Trophoblast cell (in vitro differentiated cells and primary cell): ENCODE measurements around the gene AKAP7.

Source experiments
- DNase-seq, 2 donors: peaks; one replicate each; pipeline ENCODE4 v3.0.0-alpha.2; 2016
- H2AFZ ChIP-seq: 2 replicates; pipeline ENCODE4 v1.6.1; 2013; ENCODE audit warnings: low read length, moderate library complexity, mild to moderate bottlenecking; ENCODE audit not compliant: insufficient read depth, poor library complexity
- H2AK5ac ChIP-seq: 2 replicates; pipeline ENCODE4 v1.6.1; 2013; ENCODE audit warnings: mild to moderate bottlenecking, low read length
- H2BK120ac ChIP-seq: 2 replicates; pipeline ENCODE4 v1.6.1; 2013; ENCODE audit warnings: low read length, mild to moderate bottlenecking, moderate library complexity; ENCODE audit not compliant: insufficient read depth, poor library complexity
- H2BK12ac ChIP-seq: 2 replicates; pipeline ENCODE4 v1.6.1; 2013; ENCODE audit warnings: mild to moderate bottlenecking, low read length, moderate library complexity
- H2BK5ac ChIP-seq: 2 replicates; pipeline ENCODE4 v1.6.1; 2013; ENCODE audit warnings: low read length, low read depth, moderate library complexity, mild to moderate bottlenecking; ENCODE audit not compliant: poor library complexity
- H3K14ac ChIP-seq: 2 replicates; pipeline ENCODE4 v1.6.1; 2013; ENCODE audit warnings: mild to moderate bottlenecking, low read length
- H3K18ac ChIP-seq: 2 replicates; pipeline ENCODE4 v1.6.1; 2013; ENCODE audit warnings: mild to moderate bottlenecking, low read length
- H3K23ac ChIP-seq: 2 replicates; pipeline ENCODE4 v1.6.1; 2013; ENCODE audit warnings: low read length
- H3K27ac ChIP-seq: 2 replicates; pipeline ENCODE4 v1.5.1; 2013; ENCODE audit warnings: low read depth, mild to moderate bottlenecking, inconsistent platforms, low read length, moderate library complexity
- H3K27me3 ChIP-seq: 2 replicates; pipeline ENCODE4 v1.6.1; 2013; ENCODE audit warnings: inconsistent platforms, mild to moderate bottlenecking, low read length, moderate library complexity; ENCODE audit not compliant: insufficient read depth
- H3K36me3 ChIP-seq, 2 experiments: 1 replicate in 1 of 2; 2 replicates in 1 of 2; pipeline ENCODE4 v1.6.1; 2013; ENCODE audit warnings: low read length in 2 of 2, mild to moderate bottlenecking in 2 of 2, moderate library complexity in 1 of 2; ENCODE audit not compliant: insufficient read depth in 2 of 2, control insufficient read depth in 1 of 2
- H3K4ac ChIP-seq: 2 replicates; pipeline ENCODE4 v1.6.1; 2013; ENCODE audit warnings: low read depth, mild to moderate bottlenecking, low read length, moderate library complexity
- H3K4me1 ChIP-seq, 2 experiments: 1 replicate in 1 of 2; 2 replicates in 1 of 2; pipeline ENCODE4 v1.6.1; 2013; ENCODE audit warnings: low read length in 2 of 2, mild to moderate bottlenecking in 2 of 2, moderate library complexity in 1 of 2; ENCODE audit not compliant: insufficient read depth in 2 of 2, control insufficient read depth in 1 of 2
- H3K4me2 ChIP-seq: 2 replicates; pipeline ENCODE4 v1.6.1; 2013; ENCODE audit warnings: inconsistent platforms, mild to moderate bottlenecking, low read length, moderate library complexity
- H3K4me3 ChIP-seq: 2 replicates; pipeline ENCODE4 v1.5.1; 2013; ENCODE audit warnings: mild to moderate bottlenecking, low read depth, low read length, inconsistent platforms
- H3K79me1 ChIP-seq: one replicate; pipeline ENCODE4 v1.6.1; 2013; ENCODE audit warnings: low read length
- H3K79me2 ChIP-seq: 2 replicates; pipeline ENCODE4 v1.6.1; 2013; ENCODE audit warnings: low read length, mild to moderate bottlenecking; ENCODE audit not compliant: control insufficient read depth, insufficient read depth, poor library complexity
- H3K9ac ChIP-seq: 2 replicates; pipeline ENCODE4 v1.6.1; 2013; ENCODE audit warnings: mild to moderate bottlenecking, low read length
- H3K9me3 ChIP-seq: 2 replicates; pipeline ENCODE4 v1.6.1; 2013; ENCODE audit warnings: low read depth, mild to moderate bottlenecking, control low read depth, inconsistent platforms, low read length; ENCODE audit not compliant: insufficient read depth
- H4K12ac ChIP-seq: 2 replicates; pipeline ENCODE4 v1.6.1; 2013; ENCODE audit warnings: low read depth, mild to moderate bottlenecking, low read length, moderate library complexity
- H4K8ac ChIP-seq: 2 replicates; pipeline ENCODE4 v1.6.1; 2013; ENCODE audit warnings: low read depth, mild to moderate bottlenecking, low read length, moderate library complexity
- H4K91ac ChIP-seq: one replicate; pipeline ENCODE4 v1.6.1; 2013; ENCODE audit warnings: low read depth, mild to moderate bottlenecking, low read length, moderate library complexity
- WGBS: extraction: QIAGEN DNeasy Blood & Tissue Kit; methylation state at CpG from one replicate; pipeline ENCODE4 v1.1.7; 2013; ENCODE audit warnings: missing lambda C conversion rate; ENCODE audit not compliant: insufficient read length, insufficient coverage; ENCODE audit errors: extremely low coverage; 5-methylcytosine and 5-hydroxymethylcytosine counted together

Gene AKAP7

GRCh38 chr6:131116755-131117360, 18.4 kb upstream of the AKAP7 start:
- no peak overlapping the region for H4K12ac ChIP-seq
- H2BK120ac ChIP-seq: no peak overlapping the region
- H4K91ac ChIP-seq: no peak overlapping the region
- no peak overlapping the region for H2AK5ac ChIP-seq
- no peaks in the 10 kb centered on the region for H3K27me3 ChIP-seq
- no peaks in the 10 kb centered on the region for H3K79me1 ChIP-seq
- H2AFZ ChIP-seq: no peak overlapping the region
- H3K14ac ChIP-seq: no peak overlapping the region
- H2BK5ac ChIP-seq: no peak overlapping the region
- no peak overlapping the region for H3K9ac ChIP-seq
- H3K4me3 ChIP-seq: no peak overlapping the region
- H3K27ac ChIP-seq: no peak overlapping the region
- H3K23ac ChIP-seq: no peak overlapping the region
- no peak overlapping the region for H3K4me2 ChIP-seq
- no peaks in the 10 kb centered on the region for H3K36me3 ChIP-seq
- no peaks in the 10 kb centered on the region for H3K9me3 ChIP-seq
- no peak overlapping the region for H3K18ac ChIP-seq
- H3K79me2 ChIP-seq: no peaks in the 10 kb centered on the region
- WGBS: no CpG with 5 or more reads among the region's 4 CpGs
- DNase-seq: peak in 1 of 2 donors; percentile 79
- no peak overlapping the region for H3K4ac ChIP-seq
- H3K4me1 ChIP-seq: no peaks in the 10 kb centered on the region
- H2BK12ac ChIP-seq: no peak overlapping the region
- no peak overlapping the region for H4K8ac ChIP-seq

DNA sequence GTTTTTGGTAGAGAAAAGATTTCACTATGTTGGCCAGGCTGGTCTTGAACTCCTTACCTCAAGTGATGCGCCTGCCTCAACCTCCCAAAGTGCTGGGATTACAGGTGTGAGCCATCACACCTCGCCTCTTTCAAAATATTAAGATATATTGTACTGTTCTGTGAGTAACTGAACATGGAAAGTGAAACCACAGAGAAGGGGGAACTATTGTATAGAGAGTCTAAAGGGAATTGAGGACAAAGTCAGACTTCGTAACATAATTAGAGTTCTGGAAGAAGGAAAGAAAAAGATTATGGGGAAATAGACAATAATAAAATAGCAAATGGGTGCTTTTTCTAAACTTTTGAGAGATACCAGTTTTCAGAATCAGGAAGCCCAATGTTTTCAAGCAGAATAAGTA, 17.4 kb upstream of the AKAP7 start:
- Histone ChIP-seq H3K79me1 (no peaks in the 10 kb centered on the region), H3K14ac (no peak overlapping the region), H3K27me3 (no peaks in the 10 kb centered on the region), H3K18ac (no peak overlapping the region), H4K12ac (no peak overlapping the region), H3K36me3 (no peaks in the 10 kb centered on the region), H3K79me2 (no peaks in the 10 kb centered on the region), H2BK5ac (no peak overlapping the region), H3K9ac (no peak overlapping the region), H2BK120ac (no peak overlapping the region), H3K23ac (no peak overlapping the region), H4K8ac (no peak overlapping the region), H2AFZ (no peak overlapping the region), H2AK5ac (no peak overlapping the region), H2BK12ac (no peak overlapping the region), H4K91ac (no peak overlapping the region), H3K4me3 (no peak overlapping the region), H3K9me3 (no peaks in the 10 kb centered on the region), H3K4me1 (no peaks in the 10 kb centered on the region), H3K4ac (no peak overlapping the region), H3K4me2 (no peak overlapping the region), H3K27ac (no peak overlapping the region)
- DNase-seq: no peak
- WGBS: no CpG with 5 or more reads among the region's 3 CpGs

DNA sequence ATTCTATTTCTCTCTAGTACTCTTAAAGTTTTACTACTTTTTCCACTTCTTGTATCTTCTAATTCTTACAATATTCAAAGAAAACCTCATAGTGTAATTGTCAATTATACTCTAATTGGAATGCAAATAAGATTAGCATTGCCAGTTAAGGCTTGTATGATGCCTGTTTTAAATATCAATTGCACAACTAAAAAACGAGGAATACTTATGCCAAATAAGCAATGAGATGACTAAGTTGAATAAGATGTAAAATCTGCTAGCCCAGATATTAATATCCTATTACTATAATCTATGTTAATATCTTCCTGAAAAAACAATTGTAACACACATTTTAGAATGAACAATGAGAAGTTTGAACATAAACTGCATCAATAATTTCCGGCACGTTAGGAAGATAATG, 13.3 kb upstream of the AKAP7 start:
- WGBS: no CpG with 5 or more reads among the region's 3 CpGs
- no peak overlapping the region for H3K23ac ChIP-seq

DNA sequence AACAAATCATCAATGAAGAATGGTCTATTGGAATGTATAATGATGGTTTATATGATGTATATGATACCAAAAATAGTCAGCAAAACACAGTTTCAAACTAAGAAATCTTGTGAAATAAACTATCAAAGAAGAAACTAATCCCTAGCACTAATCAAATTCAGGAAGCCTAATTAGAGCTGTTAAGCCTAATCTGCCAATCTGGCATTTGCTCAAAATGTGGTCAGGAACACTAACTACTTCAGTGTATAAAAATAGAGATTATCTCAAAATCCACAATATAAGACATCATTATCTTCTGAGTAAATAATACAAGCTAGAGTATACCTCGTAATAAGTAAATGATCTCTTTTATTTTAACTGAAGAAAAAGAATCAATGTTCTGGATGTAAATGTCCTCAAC, 12.8 kb upstream of the AKAP7 start:
- H2BK5ac ChIP-seq: no peak overlapping the region
- DNase-seq: no peak
- no peaks in the 10 kb centered on the region for H3K36me3 ChIP-seq
- H3K4me2 ChIP-seq: no peak overlapping the region
- H3K14ac ChIP-seq: no peak overlapping the region
- H3K27ac ChIP-seq: no peak overlapping the region
- no CpG with 5 or more reads among the region's 1 CpG for WGBS
- H3K4me1 ChIP-seq: peaks cover 0 to 3% of the 10 kb centered on the region in 2 experiments
- H2AK5ac ChIP-seq: no peak overlapping the region
- no peaks in the 10 kb centered on the region for H3K79me2 ChIP-seq
- H2BK120ac ChIP-seq: no peak overlapping the region
- no peaks in the 10 kb centered on the region for H3K79me1 ChIP-seq
- no peak overlapping the region for H3K4me3 ChIP-seq
- no peak overlapping the region for H3K9ac ChIP-seq
- H4K91ac ChIP-seq: no peak overlapping the region
- H4K12ac ChIP-seq: no peak overlapping the region
- no peaks in the 10 kb centered on the region for H3K27me3 ChIP-seq
- H4K8ac ChIP-seq: no peak overlapping the region
- no peak overlapping the region for H2BK12ac ChIP-seq
- H3K23ac ChIP-seq: no peak overlapping the region
- no peaks in the 10 kb centered on the region for H3K9me3 ChIP-seq
- H2AFZ ChIP-seq: no peak overlapping the region
- H3K18ac ChIP-seq: no peak overlapping the region
- no peak overlapping the region for H3K4ac ChIP-seq

More for the DNA sequence above, 13.3 kb upstream of the AKAP7 start:
- H3K18ac ChIP-seq: no peak overlapping the region
- H2BK12ac ChIP-seq: no peak overlapping the region
- no peak overlapping the region for H4K12ac ChIP-seq
- H2AFZ ChIP-seq: no peak overlapping the region
- H3K4ac ChIP-seq: no peak overlapping the region
- no peak overlapping the region for H3K14ac ChIP-seq
- no peak for DNase-seq
- no peak overlapping the region for H4K91ac ChIP-seq
- H3K36me3 ChIP-seq: no peaks in the 10 kb centered on the region
- H3K79me1 ChIP-seq: no peaks in the 10 kb centered on the region
- no peaks in the 10 kb centered on the region for H3K27me3 ChIP-seq
- no peak overlapping the region for H3K4me2 ChIP-seq
- no peak overlapping the region for H2BK120ac ChIP-seq
- H3K4me3 ChIP-seq: no peak overlapping the region
- H3K9ac ChIP-seq: no peak overlapping the region
- H4K8ac ChIP-seq: no peak overlapping the region
- no peaks in the 10 kb centered on the region for H3K9me3 ChIP-seq
- no peaks in the 10 kb centered on the region for H3K79me2 ChIP-seq
- H3K4me1 ChIP-seq: peaks cover 0 to 3% of the 10 kb centered on the region in 2 experiments
- no peak overlapping the region for H2AK5ac ChIP-seq
- no peak overlapping the region for H3K27ac ChIP-seq
- no peak overlapping the region for H2BK5ac ChIP-seq
